Activated CD4-positive, alpha-beta T cell treated with anti-CD3 and anti-CD28 coated beads for 1 hour (primary cell): ENCODE data around the gene PROM1.

Experiments used
- DNase-seq: peaks from one replicate; pipeline ENCODE4 v3.0.0-alpha.2; 2020

Gene PROM1, protein sequence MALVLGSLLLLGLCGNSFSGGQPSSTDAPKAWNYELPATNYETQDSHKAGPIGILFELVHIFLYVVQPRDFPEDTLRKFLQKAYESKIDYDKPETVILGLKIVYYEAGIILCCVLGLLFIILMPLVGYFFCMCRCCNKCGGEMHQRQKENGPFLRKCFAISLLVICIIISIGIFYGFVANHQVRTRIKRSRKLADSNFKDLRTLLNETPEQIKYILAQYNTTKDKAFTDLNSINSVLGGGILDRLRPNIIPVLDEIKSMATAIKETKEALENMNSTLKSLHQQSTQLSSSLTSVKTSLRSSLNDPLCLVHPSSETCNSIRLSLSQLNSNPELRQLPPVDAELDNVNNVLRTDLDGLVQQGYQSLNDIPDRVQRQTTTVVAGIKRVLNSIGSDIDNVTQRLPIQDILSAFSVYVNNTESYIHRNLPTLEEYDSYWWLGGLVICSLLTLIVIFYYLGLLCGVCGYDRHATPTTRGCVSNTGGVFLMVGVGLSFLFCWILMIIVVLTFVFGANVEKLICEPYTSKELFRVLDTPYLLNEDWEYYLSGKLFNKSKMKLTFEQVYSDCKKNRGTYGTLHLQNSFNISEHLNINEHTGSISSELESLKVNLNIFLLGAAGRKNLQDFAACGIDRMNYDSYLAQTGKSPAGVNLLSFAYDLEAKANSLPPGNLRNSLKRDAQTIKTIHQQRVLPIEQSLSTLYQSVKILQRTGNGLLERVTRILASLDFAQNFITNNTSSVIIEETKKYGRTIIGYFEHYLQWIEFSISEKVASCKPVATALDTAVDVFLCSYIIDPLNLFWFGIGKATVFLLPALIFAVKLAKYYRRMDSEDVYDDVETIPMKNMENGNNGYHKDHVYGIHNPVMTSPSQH

GRCh38 chr4:16083241-16084191 lies at the start of gene PROM1:
PROM1 (minus strand) TSS chr4:16084023; CDS start chr4:16075906, 8,117 bp downstream.
- no peak for DNase-seq

DNA sequence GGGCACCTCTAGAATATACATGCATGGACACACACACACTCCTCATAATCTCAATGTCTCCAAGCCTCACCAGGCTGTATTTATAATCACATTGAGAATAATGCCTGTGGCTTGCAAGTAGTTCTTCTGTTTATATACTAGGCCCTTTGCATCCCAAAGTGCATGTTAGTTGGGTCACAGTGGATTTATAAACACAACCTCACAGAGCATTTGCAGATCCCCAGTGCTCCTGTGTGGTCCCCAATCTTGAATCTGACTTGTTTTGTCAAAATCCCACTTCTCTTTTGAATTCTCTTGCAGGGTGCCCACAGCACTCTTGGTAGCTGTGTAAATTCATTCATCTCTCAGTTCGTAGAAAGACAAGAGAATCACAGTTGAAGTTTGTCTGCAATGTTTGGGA lies 49.6 kb upstream of the PROM1 start:
- no peak for DNase-seq

DNA sequence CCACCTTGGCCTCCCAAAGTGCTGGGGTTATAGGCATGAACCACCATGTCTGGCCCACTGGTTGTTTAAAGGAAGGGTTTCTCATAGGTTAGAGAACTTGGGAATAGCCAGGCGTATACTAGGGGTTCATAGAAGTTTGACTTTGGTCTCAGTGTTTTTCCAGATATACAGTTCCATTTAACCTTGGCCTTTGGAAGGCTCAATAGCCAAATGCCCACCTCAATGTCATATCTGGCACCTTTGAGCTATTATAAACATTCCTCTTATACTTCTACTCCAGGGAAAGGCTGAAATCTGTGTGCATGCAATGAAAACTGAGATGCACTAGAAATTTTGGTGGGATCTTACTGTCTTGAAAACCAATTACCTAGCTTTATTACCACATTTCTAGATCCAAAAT lies 47.5 kb upstream of the PROM1 start:
- DNase-seq: no peak

DNA sequence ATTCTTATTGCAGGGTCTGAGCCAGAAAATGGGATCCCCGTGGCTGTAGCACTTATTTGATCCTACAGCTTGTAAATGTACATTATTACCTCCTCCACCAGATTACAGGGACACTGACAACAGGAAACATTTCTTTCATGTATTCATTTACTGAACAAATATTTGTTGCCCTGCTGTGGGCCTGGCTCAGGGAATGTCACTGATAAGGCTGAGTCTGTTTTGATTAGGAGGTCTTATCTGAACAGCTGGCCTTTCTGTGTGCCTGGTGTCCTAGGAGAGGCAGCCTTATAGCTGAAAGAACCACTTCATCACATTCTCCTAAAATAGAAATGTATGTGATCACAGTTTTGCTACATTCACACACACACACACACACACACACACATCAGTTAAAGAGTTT lies 45.5 kb upstream of the PROM1 start:
- DNase-seq: no peak

- no peak for DNase-seq
Observed at GRCh38 chr4:16126714-16127113, 42.9 kb upstream of the PROM1 start.

- DNase-seq: no peak
Observed at GRCh38 chr4:16125571-16126445, 42.0 kb upstream of the PROM1 start.

GRCh38 chr4:16124232-16124631 lies 40.4 kb upstream of the PROM1 start:
- no peak for DNase-seq

- DNase-seq: no peak
Observed at GRCh38 chr4:16123356-16124084, 39.7 kb upstream of the PROM1 start.

DNA sequence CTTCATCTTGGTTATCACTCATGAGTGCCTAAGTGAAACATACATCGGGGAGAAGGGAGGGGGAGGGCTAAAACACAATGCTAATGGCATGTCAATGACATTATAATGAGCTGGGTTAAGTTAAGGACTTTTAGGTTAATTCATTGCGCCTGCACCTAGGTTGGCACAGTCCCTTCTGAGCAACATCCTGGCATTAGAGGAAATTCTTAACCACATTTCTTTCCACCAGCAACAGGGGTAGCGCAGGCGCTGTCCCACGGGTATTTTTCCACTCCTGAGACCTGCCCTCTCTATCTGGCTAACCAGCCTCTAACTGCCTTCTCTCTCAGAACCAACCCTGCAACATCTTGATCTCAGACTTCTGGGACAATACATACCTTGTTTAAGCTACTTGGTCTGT lies 39.0 kb upstream of the PROM1 start:
- peak; percentile 23 for DNase-seq

DNA sequence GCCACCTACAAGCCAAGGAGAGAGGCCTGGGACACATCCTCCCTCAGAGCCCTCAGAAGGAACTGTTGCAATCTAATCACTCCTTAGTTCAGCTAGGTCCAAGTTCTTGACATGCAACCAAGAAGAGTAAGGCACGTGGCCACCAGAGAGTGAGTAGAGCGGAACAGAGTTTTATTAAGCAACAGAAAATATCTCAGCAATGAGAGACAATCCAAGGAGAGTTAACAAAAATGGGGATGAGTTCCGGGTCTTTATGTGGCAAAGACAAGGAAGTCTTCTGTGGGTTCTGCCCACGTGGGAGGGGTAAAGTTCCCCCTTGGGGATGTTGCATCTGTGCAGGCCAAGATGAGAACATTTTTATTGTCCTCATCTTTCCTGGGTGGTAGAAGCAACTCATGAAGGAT lies 38.5 kb upstream of the PROM1 start:
- no peak for DNase-seq

DNA sequence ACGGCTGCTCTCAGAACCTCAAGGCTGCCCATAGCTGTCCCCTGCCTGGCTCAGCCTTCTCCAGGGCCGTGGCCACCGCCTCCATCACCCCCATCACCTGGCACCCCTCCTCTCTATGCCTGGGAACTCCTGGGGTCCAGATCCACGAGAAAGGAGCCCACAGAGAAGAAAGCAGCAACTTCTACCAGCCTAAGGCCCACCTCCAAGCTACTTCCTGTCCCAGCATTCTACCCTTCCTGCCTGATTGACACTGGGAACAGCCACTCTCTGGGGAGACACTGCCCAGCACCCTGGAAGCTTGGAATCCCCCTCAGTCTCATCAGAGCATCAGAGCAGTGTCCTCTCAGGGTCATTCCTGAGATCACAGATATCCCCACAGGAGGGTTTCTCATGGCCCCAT lies 36.9 kb upstream of the PROM1 start:
- DNase-seq: no peak

DNA sequence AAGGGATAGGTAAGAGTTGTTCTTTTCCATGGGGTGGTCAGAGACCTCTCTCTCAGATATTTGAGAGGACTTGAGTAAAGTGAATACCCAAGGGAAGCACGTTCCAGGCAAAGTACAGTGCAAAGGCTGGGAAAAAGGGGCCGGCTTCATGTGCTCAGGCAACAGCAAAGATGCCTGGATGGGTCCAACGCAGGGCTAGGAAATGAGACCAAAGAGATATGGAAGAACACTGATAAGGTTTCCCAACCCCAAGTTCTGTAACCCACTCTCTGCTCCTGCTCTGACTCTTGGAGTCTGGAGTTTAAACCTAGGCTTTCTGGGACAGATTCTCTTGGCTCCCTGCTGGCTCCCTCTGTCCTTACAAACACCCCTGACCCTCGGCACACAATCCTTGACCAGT lies 36.2 kb upstream of the PROM1 start:
- DNase-seq: no peak

GRCh38 chr4:16118090-16118489 lies 34.3 kb upstream of the PROM1 start:
- no peak for DNase-seq

- no peak for DNase-seq
Observed at GRCh38 chr4:16117164-16117563, 33.3 kb upstream of the PROM1 start.

- no peak for DNase-seq
Observed at GRCh38 chr4:16116493-16116990, 32.7 kb upstream of the PROM1 start.

DNA sequence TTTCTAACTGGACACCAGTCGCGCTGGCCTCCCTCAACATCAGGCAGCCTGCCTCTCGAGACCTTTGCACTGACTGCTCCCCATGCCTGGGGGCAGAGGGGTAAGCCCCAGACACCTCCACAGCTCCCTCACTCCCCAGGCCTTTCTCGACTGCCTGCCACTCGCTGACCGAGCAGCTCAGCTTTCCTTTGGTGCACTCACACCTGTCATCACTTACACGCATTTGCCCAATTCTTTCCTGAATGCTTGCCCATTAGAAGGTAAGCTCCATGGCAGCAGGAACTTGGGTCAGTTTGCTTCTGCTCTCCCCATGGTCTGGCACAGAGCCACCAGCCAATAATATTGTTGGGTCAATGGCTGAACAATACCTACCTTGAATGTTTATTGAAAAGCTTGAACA lies 32.2 kb upstream of the PROM1 start:
- DNase-seq: no peak

GRCh38 chr4:16114546-16114945 lies 30.7 kb upstream of the PROM1 start:
- no peak for DNase-seq

DNA sequence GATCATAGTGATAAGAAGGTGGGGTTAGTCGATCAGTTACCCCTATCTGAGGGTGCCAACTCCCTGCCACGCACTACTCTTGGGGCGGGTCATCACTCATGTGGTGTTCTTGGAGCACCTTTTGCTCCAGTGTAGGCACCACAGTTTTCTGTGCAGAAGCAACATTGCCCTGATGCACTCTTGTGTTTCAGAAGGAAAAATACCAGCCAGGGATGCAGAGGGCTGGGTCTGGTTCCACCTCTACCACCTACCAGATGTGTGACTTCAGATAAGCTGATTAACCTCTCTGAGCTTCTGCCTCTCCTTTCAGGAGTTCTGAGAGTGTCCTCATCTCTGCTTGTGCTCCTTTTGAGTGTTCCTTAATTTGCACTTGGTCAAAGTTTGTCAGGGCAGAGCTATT lies 29.9 kb upstream of the PROM1 start:
- DNase-seq: no peak

DNA sequence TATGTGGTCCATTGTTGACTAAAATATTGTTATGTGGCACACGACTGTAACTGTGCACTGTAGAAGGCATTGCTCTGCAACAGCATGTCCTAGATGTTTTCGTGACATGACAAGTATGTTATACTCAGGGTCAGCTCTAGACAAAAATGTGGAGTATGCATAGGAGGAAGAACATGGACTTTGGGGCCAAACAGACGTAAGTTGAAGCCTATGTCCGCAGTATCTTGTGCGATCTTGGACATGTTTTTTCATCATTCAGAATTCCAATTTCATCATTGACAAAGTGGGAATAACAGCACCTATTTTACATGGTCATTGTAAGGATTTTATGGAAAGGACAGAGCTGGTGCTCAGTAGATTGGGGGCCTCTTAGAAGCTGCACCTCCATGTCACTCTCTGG lies 27.7 kb upstream of the PROM1 start:
- DNase-seq: no peak

GRCh38 chr4:16110661-16111290 lies 27.0 kb upstream of the PROM1 start:
- no peak for DNase-seq

DNA sequence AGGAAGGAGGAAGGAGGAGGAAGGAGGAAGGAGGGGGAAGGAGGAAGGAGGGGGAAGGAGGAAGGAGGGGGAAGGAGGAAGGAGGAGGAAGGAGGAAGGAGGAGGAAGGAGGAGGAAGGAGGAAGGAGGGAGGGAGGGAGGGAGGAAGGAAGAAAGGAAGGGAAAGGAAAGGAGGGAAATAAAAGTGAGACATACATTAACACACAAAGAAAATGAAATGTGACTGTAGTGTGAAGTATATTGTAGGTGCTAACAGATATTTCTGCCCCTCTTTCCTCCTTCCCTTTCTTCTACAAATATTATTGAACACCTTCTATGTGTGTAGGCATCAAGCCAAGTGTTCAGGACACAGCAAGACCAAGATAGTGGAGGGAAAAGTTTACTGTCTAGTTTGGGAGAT lies 26.4 kb upstream of the PROM1 start:
- no peak for DNase-seq
